GM23248 (cell line): ENCODE measurements around the gene TNP2.

ENCODE experiments used
- EZH2 ChIP-seq: fragments of 200-600 bp; sonication (generic); IDR thresholded peaks from 2 replicates; pipeline ENCODE4 v1.6.1; 2018; ENCODE audit warnings: antibody characterized with exemption, mild to moderate bottlenecking; ENCODE audit not compliant: insufficient read depth, poor library complexity, severe bottlenecking
- EZH2phosphoT487 ChIP-seq: fragments of 200-600 bp; sonication (generic); IDR thresholded peaks from 2 replicates; pipeline ENCODE4 v1.6.1; 2018; ENCODE audit warnings: antibody characterized with exemption, moderate library complexity, mild to moderate bottlenecking, low read depth; ENCODE audit not compliant: insufficient read depth

GRCh38 chr16:11301645-11302501 is 32.7 kb upstream of the TNP2 start:
- no peak for TF ChIP-seq EZH2phosphoT487
- TF ChIP-seq EZH2 = no peak
